Measurements from ENCODE around the gene PPP1R1A. TPM values are rescaled to one million over a fixed set of nuclear protein-coding genes. Genes with fewer than 3 reads are reported as not detected.

The PPP1R1A gene
- total RNA-seq, 1 donor from 2014 or later, result not detected

DNA sequence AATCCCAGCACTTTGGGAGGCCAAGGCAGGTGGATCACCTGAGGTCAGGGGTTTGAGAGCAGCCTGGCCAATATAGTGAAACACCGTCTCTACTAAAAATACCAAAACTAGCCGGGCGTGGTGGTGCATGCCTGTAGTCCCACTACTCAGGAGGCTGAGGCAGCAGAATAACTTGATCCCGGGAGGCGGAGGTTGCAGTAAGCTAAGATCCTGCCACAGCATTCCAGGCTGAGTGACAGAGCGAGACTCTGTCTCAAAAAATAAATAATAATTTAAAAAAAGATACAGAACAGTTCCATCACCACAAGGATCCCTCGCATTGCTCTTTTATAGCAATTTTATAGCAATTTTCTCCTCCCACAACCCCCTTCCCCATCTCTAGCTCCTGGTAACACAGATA, 43.7 kb downstream of the PPP1R1A start:
- Histone ChIP-seq H3K4me3 (no peak overlapping the region), H3K9me3 (no peaks in the 10 kb centered on the region), H3K27me3 (no peaks in the 10 kb centered on the region), H3K27ac (no peak overlapping the region), H3K4me1 (peaks cover 3% of the 10 kb centered on the region), H3K36me3 (peaks cover 16% of the 10 kb centered on the region)
- TF ChIP-seq, protein P1, sequence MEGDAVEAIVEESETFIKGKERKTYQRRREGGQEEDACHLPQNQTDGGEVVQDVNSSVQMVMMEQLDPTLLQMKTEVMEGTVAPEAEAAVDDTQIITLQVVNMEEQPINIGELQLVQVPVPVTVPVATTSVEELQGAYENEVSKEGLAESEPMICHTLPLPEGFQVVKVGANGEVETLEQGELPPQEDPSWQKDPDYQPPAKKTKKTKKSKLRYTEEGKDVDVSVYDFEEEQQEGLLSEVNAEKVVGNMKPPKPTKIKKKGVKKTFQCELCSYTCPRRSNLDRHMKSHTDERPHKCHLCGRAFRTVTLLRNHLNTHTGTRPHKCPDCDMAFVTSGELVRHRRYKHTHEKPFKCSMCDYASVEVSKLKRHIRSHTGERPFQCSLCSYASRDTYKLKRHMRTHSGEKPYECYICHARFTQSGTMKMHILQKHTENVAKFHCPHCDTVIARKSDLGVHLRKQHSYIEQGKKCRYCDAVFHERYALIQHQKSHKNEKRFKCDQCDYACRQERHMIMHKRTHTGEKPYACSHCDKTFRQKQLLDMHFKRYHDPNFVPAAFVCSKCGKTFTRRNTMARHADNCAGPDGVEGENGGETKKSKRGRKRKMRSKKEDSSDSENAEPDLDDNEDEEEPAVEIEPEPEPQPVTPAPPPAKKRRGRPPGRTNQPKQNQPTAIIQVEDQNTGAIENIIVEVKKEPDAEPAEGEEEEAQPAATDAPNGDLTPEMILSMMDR (IDR thresholded peaks at IDR 0.05), result no peak
- no peak for ATAC-seq
- intact Hi-C loops (cut with DNase I), result no loop called here
- DNase-seq, result no peak

DNA sequence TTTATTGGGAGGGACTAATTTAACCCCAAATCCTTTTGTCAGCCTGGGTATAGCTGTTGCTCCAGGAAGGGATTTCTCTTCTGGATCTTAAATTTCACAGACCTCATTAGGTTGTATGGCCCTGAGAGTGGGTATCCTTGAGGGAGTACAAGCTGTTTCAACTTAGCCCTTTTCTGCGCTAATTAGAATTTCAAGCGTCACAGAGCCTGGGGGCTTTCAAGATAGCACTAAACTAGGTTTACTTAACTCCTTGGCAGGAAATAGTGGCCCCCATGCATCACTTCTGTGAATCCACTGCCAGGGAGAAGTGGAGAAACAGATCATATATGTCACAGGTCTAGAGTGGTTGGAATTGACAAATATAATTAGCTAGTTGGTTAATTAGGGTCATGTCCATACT, 44.9 kb downstream of the PPP1R1A start:
- TF ChIP-seq, protein P1 (IDR thresholded peaks at IDR 0.05), result no peak
- DNase-seq (no peak), ATAC-seq (no peak)
- Histone ChIP-seq H3K27me3 (no peaks in the 10 kb centered on the region), H3K36me3 (peaks cover 28% of the 10 kb centered on the region), H3K4me3 (no peak overlapping the region), H3K27ac (no peak overlapping the region), H3K9me3 (no peaks in the 10 kb centered on the region), H3K4me1 (no peaks in the 10 kb centered on the region)
- intact Hi-C loops (cut with DNase I), result no loop called here

DNA sequence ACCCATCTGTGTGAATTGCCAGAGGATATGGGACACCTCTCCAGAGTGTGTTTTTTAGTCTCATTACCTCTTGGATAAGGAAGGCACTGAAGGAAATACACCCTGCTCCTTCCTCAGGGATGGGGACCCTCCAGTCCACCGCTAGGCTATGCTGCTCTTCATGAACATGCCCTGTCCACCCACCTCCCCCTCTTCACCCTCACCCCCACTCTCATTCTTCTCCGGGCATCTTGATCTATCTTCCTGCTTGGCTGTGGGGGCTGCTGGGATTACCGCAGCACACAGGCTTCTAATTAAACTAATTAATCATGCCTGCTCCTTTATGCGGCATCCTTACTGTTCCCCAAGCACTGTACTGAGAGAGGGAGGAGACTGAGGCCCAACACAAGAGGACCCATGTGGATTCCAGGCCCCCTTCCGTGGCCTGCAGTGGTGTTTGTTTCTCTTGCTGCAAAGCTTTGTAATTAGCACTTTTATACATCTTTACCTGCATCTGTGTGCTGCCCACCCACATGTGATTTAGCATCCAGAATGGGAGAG, 46.6 kb downstream of the PPP1R1A start:
- DNase-seq (no peak), ATAC-seq (no peak)
- Histone ChIP-seq H3K4me3 (no peak overlapping the region), H3K4me1 (no peaks in the 10 kb centered on the region), H3K27ac (no peak overlapping the region), H3K27me3 (no peaks in the 10 kb centered on the region), H3K36me3 (peaks cover 32% of the 10 kb centered on the region), H3K9me3 (no peaks in the 10 kb centered on the region)
- intact Hi-C loops (cut with DNase I), result no loop called here
- TF ChIP-seq, protein P1 (IDR thresholded peaks at IDR 0.05), result no peak

DNA sequence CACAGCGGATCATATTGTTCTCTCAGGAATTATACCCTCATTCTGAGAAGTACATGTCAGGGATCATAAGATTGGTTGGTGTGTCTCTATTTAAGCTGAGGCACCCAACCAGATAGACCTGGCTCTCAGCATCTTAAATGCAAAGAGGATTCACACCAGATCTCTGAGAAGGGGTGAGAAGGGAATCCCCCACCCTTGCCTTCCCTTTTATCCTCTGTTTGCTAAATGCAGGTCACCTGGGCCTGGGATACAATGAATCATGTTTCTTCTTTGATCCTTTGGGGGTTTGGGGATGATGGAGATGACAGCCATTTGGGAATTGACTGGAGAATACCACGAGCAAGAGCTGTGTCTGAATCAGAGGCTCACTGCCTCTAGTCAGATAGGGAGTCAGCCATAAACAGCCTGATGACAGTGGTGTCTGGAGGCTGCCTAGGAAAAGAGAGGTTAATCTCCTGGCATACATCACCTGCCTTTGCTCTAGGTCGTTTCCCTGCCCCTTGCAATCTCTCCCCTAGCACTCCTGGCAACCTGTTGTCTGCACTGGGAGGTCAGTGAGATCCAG, 50.2 kb downstream of the PPP1R1A start:
- Histone ChIP-seq H3K4me3 (no peak overlapping the region), H3K27me3 (no peaks in the 10 kb centered on the region), H3K9me3 (no peaks in the 10 kb centered on the region), H3K4me1 (no peaks in the 10 kb centered on the region), H3K27ac (no peak overlapping the region), H3K36me3 (peaks cover 61% of the 10 kb centered on the region)
- intact Hi-C loops (cut with DNase I), result no loop called here
- no peak for ATAC-seq
- no peak for DNase-seq
- TF ChIP-seq, protein P1 (IDR thresholded peaks at IDR 0.05), result no peak

DNA sequence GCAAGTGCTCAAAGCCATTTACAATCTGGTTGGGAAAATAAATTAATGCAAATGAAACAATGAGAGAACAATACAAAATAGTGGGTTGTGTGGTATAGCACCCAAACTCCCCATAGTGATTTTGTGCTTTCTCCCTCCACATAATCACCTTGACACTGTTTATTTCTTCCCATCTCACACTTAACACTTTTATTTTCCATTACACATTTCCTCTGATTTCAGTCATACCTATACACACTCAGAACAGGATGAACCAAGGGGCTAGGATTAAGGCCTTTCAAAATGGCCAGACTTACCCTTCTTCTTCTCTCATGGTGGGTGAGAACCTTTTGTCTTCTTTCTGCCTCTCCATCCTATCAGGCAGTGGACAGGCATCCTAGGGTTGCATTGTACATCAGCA, 53.0 kb downstream of the PPP1R1A start:
- Histone ChIP-seq H3K9me3 (no peaks in the 10 kb centered on the region), H3K4me3 (no peak overlapping the region), H3K4me1 (no peaks in the 10 kb centered on the region), H3K27me3 (no peaks in the 10 kb centered on the region), H3K36me3 (peaks cover 53% of the 10 kb centered on the region), H3K27ac (no peak overlapping the region)
- DNase-seq (no peak), ATAC-seq (no peak)
- intact Hi-C loops (cut with DNase I), result no loop called here
- TF ChIP-seq, protein P1 (IDR thresholded peaks at IDR 0.05), result no peak

DNA sequence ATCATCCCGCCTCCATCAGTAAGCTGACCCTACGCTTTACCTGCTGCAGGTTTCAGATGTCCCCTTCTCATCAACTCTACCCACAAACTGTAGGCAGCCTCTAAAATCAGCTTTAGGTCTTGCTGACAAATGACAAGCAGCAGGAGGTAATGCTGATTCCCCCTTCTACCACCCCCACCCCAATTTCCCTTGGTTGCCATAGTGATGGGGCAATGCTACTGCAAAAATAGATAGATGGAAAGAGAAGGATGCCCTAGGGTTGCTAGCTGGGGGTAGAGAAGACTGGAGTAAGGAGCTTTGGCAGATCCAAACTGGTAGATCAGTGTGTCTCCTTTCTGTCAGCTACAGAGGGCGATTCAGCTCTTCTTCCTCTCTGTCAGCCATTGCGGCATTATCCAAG, 58.9 kb downstream of the PPP1R1A start:
- peaks cover 44% of the 10 kb centered on the region for H3K36me3 ChIP-seq
- DNase-seq, result no peak
- ATAC-seq, result no peak
- H3K4me3 ChIP-seq, result no peak overlapping the region
- H3K9me3 ChIP-seq, result no peaks in the 10 kb centered on the region
- H3K4me1 ChIP-seq, result no peaks in the 10 kb centered on the region
- intact Hi-C loops (cut with DNase I), result no loop called here
- H3K27me3 ChIP-seq, result no peaks in the 10 kb centered on the region
- TF ChIP-seq, protein P1 (IDR thresholded peaks at IDR 0.05), result no peak
- H3K27ac ChIP-seq, result no peak overlapping the region

Data from upper lobe of right lung (tissue), 1 donor.